Stimulated activated CD4-positive, alpha-beta T cell treated with anti-CD3 and anti-CD28 coated beads, TNF-alpha, amount 100 ng/mL, for 24 hours (primary cell): ENCODE results near the gene LSM3.

Experiments used
- DNase-seq, 3 experiments: peaks; one replicate each; pipeline ENCODE4 v3.0.0-alpha.2; 2020; ENCODE audit warnings: low read depth in 3 of 3

The LSM3 gene

GRCh38 chr3:14200276-14200675, 21.7 kb downstream of the LSM3 start:
- DNase-seq: no peak

GRCh38 chr3:14200841-14201240, 22.2 kb downstream of the LSM3 start:
- DNase-seq: no peak

- DNase-seq: no peak
Observed at GRCh38 chr3:14201940-14202684, 23.5 kb downstream of the LSM3 start.

- no peak for DNase-seq
Observed at GRCh38 chr3:14202874-14203520, 24.4 kb downstream of the LSM3 start.

- DNase-seq: peak in 1 of 3 experiments; percentile 12
Observed at GRCh38 chr3:14203521-14204079, 25.0 kb downstream of the LSM3 start.

GRCh38 chr3:14204515-14205284, 26.1 kb downstream of the LSM3 start:
- DNase-seq: no peak

GRCh38 chr3:14206548-14207177, 28.0 kb downstream of the LSM3 start:
- no peak for DNase-seq

- no peak for DNase-seq
Observed at GRCh38 chr3:14208168-14208567, 29.6 kb downstream of the LSM3 start.

- DNase-seq: no peak
Observed at GRCh38 chr3:14208977-14209394, 30.4 kb downstream of the LSM3 start.

GRCh38 chr3:14209581-14210289, 31.1 kb downstream of the LSM3 start:
- no peak for DNase-seq

GRCh38 chr3:14210290-14210688, 31.7 kb downstream of the LSM3 start:
- DNase-seq: no peak

GRCh38 chr3:14210843-14211594, 32.4 kb downstream of the LSM3 start:
- DNase-seq: no peak

- DNase-seq: no peak
Observed at GRCh38 chr3:14211621-14212020, 33.0 kb downstream of the LSM3 start.

- DNase-seq: no peak
Observed at GRCh38 chr3:14212032-14212431, 33.4 kb downstream of the LSM3 start.

- no peak for DNase-seq
Observed at GRCh38 chr3:14213066-14213774, 34.6 kb downstream of the LSM3 start.

GRCh38 chr3:14214764-14215163, 36.1 kb downstream of the LSM3 start:
- no peak for DNase-seq

GRCh38 chr3:14216257-14217048, 37.8 kb downstream of the LSM3 start:
- DNase-seq: peak in 2 of 3 experiments; percentile 32 to 50

- DNase-seq: no peak
Observed at GRCh38 chr3:14218355-14218754, 39.7 kb downstream of the LSM3 start.

- DNase-seq: no peak
Observed at GRCh38 chr3:14220933-14221332, 42.3 kb downstream of the LSM3 start.
